Calu3 (cell line): ENCODE results near the gene ZNF579. TPM values are rescaled to one million over a fixed set of nuclear protein-coding genes. Genes with fewer than 3 reads are reported as not detected.

Experiments used
- BruUV-seq: library from RNA; stranded (reverse); fragments of 400-500 nt; replicated peaks from 2 replicates; lab custom pipeline; 2021; lab: Mats Ljungman, UMichigan
- CTCF ChIA-PET: fragments of 300-600 bp; sonication (Branson Sonifier 250); formaldehyde crosslinking; loops from one replicate; lab custom pipeline; 2022; ENCODE audit warnings: antibody characterized with exemption; lab: Charles Lee
- DNase-seq: peaks from one replicate; pipeline ENCODE4 v3.0.0; 2022
- H3K27ac Mint-ChIP-seq: one replicate; pipeline ENCODE4 v1.8.0; 2022; ENCODE audit warnings: mixed read lengths; ENCODE audit not compliant: unreplicated experiment
- H3K27me3 Mint-ChIP-seq: one replicate; pipeline ENCODE4 v1.8.0; 2022; ENCODE audit warnings: mixed read lengths; ENCODE audit not compliant: unreplicated experiment
- H3K36me3 Mint-ChIP-seq: one replicate; pipeline ENCODE4 v1.8.0; 2022; ENCODE audit warnings: mild to moderate bottlenecking, moderate library complexity, mixed read lengths; ENCODE audit not compliant: insufficient read depth, unreplicated experiment
- H3K4me1 Mint-ChIP-seq: one replicate; pipeline ENCODE4 v1.8.0; 2022; ENCODE audit warnings: mild to moderate bottlenecking, low read depth, mixed read lengths; ENCODE audit not compliant: unreplicated experiment
- H3K4me3 Mint-ChIP-seq: one replicate; pipeline ENCODE4 v1.8.0; 2022; ENCODE audit warnings: mild to moderate bottlenecking, low read depth, moderate library complexity, mixed read lengths; ENCODE audit not compliant: unreplicated experiment
- H3K9me3 Mint-ChIP-seq: one replicate; pipeline ENCODE4 v1.8.0; 2022; ENCODE audit warnings: low read depth, mixed read lengths; ENCODE audit not compliant: unreplicated experiment
- intact Hi-C: fragments of 100-400 bp; cut with micrococcal nuclease; formaldehyde crosslinking; loops from one replicate; pipeline ENCODE4 v1.10.0; 2022; ENCODE audit not compliant: unreplicated experiment
- total RNA-seq: library from RNA; stranded (reverse); gene quantifications from 2 replicates; pipeline ENCODE4 v1.2.3, GENCODE V29; 2022
- TF ChIP-seq, protein P1 (sequence below): fragments of 200-600 bp; IDR thresholded peaks from one replicate; pipeline ENCODE4 v1.8.0; 2022; ENCODE audit warnings: antibody characterized with exemption; ENCODE audit not compliant: unreplicated experiment

The ZNF579 gene
- total RNA-seq, 1 experiment from 2014 or later = 29.8 TPM

DNA sequence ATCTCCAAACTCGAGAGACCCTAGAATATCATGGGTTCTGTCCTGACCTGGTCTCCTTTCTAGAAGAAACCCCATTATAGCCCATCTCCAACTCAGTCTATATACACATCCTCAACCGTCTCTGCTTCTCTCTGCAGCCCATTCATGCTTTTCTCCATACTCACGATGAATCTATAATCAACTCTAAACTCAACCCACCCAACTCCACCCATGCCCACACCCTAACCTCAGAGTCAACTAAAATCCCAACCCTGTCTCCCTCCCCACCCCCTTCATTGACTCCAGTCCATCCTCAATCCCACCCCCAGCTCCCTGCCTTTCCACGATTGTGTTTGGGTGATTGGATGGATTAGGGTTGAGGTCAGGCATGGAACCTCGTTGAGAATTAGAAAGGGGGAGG is 37.1 kb downstream of the ZNF579 start:
- no TSS peak for BruUV-seq
- TF ChIP-seq, protein P1, sequence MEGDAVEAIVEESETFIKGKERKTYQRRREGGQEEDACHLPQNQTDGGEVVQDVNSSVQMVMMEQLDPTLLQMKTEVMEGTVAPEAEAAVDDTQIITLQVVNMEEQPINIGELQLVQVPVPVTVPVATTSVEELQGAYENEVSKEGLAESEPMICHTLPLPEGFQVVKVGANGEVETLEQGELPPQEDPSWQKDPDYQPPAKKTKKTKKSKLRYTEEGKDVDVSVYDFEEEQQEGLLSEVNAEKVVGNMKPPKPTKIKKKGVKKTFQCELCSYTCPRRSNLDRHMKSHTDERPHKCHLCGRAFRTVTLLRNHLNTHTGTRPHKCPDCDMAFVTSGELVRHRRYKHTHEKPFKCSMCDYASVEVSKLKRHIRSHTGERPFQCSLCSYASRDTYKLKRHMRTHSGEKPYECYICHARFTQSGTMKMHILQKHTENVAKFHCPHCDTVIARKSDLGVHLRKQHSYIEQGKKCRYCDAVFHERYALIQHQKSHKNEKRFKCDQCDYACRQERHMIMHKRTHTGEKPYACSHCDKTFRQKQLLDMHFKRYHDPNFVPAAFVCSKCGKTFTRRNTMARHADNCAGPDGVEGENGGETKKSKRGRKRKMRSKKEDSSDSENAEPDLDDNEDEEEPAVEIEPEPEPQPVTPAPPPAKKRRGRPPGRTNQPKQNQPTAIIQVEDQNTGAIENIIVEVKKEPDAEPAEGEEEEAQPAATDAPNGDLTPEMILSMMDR = no peak
- intact Hi-C loops = no loop called here
- Mint-ChIP-seq H3K9me3 (peaks cover 6% of the 10 kb centered on the region), H3K36me3 (peaks cover 13% of the 10 kb centered on the region), H3K27me3 (peaks cover 43% of the 10 kb centered on the region), H3K4me1 (peaks cover 32% of the 10 kb centered on the region), H3K27ac (peak overlapping the region; percentile 1), H3K4me3 (no peak overlapping the region)
- no peak for DNase-seq
- CTCF ChIA-PET = interaction anchor here (0.6 kb wide), 1 partner anchor 34 kb away, joined by 5 read pairs; no protein-coding TSS in a partner anchor

DNA sequence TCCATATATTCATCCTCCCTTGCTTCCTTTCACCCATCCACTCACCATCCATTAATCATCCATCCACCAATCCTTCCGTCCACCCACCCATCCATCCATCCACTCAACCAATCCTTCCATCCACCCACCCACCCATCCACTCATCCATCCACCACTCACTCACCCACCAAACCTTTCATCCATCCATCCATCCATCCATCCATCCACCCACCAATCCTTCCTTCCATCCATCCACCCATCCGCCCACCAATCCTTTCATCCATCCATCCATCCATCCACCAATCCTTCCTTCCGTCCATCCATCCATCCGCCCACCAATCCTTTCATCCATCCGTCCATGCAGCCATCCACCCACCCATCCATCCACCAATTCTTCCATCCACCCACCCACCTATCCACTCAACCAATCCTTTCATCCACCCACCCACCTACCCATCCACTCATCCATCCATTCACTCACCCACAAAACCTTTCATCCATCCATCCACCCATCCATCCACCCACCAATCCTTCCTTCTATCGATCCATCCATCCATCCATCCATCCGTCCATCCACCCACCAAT is 38.3 kb downstream of the ZNF579 start:
- peaks cover 22% of the 10 kb centered on the region for H3K4me1 Mint-ChIP-seq
- intact Hi-C loops = no loop called here
- BruUV-seq = no TSS peak
- no peak overlapping the region for H3K27ac Mint-ChIP-seq
- CTCF ChIA-PET = no interaction called here
- TF ChIP-seq, protein P1 = no peak
- H3K4me3 Mint-ChIP-seq = no peak overlapping the region
- peaks cover 6% of the 10 kb centered on the region for H3K9me3 Mint-ChIP-seq
- no peak for DNase-seq
- H3K27me3 Mint-ChIP-seq = peaks cover 43% of the 10 kb centered on the region
- peaks cover 4% of the 10 kb centered on the region for H3K36me3 Mint-ChIP-seq

GRCh38 chr19:55541091-55541490 is 39.6 kb downstream of the ZNF579 start:
- H3K36me3 Mint-ChIP-seq = no peaks in the 10 kb centered on the region
- H3K27ac Mint-ChIP-seq = no peak overlapping the region
- TF ChIP-seq, protein P1 = no peak
- H3K4me3 Mint-ChIP-seq = no peak overlapping the region
- peaks cover 6% of the 10 kb centered on the region for H3K9me3 Mint-ChIP-seq
- peaks cover 41% of the 10 kb centered on the region for H3K27me3 Mint-ChIP-seq
- intact Hi-C loops = no loop called here
- peaks cover 14% of the 10 kb centered on the region for H3K4me1 Mint-ChIP-seq
- BruUV-seq = no TSS peak
- DNase-seq = no peak
- CTCF ChIA-PET = interaction anchor here (0.6 kb wide), 1 partner anchor 12 kb away, joined by 3 read pairs; no protein-coding TSS in a partner anchor

- H3K27me3 Mint-ChIP-seq = peaks cover 37% of the 10 kb centered on the region
- peaks cover 6% of the 10 kb centered on the region for H3K9me3 Mint-ChIP-seq
- CTCF ChIA-PET = no interaction called here
- H3K27ac Mint-ChIP-seq = no peak overlapping the region
- DNase-seq = no peak
- TF ChIP-seq, protein P1 = no peak
- no TSS peak for BruUV-seq
- no peak overlapping the region for H3K4me3 Mint-ChIP-seq
- intact Hi-C loops = no loop called here
- peaks cover 9% of the 10 kb centered on the region for H3K4me1 Mint-ChIP-seq
- H3K36me3 Mint-ChIP-seq = no peaks in the 10 kb centered on the region
Measured at GRCh38 chr19:55540619-55541018, 40.0 kb downstream of the ZNF579 start.
